Adipose tissue (tissue), 3 donors: ENCODE measurements around the gene SPAG16. TPM values are rescaled to one million over a fixed set of nuclear protein-coding genes. Genes with fewer than 3 reads are reported as not detected.
"Not testable (repeated sequence)": the region's sequence is repeated elsewhere in the genome, so short reads cannot be mapped to it uniquely, and the experiment has no call there.

Experiments used
- H3K27ac ChIP-seq: one replicate; pipeline ENCODE4 v1.5.1; 2013; ENCODE audit warnings: low read depth, low read length
- WGBS, 3 donors: extraction: QIAGEN DNeasy Blood & Tissue Kit; methylation state at CpG; one replicate each; pipeline ENCODE4 v1.1.7; 2013; 5-methylcytosine and 5-hydroxymethylcytosine counted together
- polyA plus RNA-seq, 3 donors: library from polyadenylated mRNA; stranded (reverse); fragments of 200-250 nt; gene quantifications; one replicate each; pipeline ENCODE4 v1.2.3, GENCODE V29; 2013
- donor health status: healthy with polysubstance abuse.
- donor health status: Bipolar disorder and iron deficiency.
- donor health status: healthy.

Gene SPAG16
- polyA plus RNA-seq, 3 donors: 8.1 to 22.7 (median 9.9) TPM

GRCh38 chr2:213261237-213261636 lies 23.0 kb upstream of the SPAG16 start:
- WGBS, 3 donors: 79 to 92% (median 86%) methylated on average over 1 of the region's 1 CpG
- H3K27ac ChIP-seq: no peak overlapping the region

GRCh38 chr2:213261715-213262114 lies 22.5 kb upstream of the SPAG16 start:
- WGBS, 3 donors: 41 to 67% (median 66%) methylated on average over 6 of the region's 6 CpGs
- no peak overlapping the region for H3K27ac ChIP-seq

GRCh38 chr2:213265679-213266078 lies 18.6 kb upstream of the SPAG16 start:
- no peak overlapping the region for H3K27ac ChIP-seq
- 64 to 77% (median 67%) methylated on average over 3 of the region's 3 CpGs for WGBS, 3 donors

DNA sequence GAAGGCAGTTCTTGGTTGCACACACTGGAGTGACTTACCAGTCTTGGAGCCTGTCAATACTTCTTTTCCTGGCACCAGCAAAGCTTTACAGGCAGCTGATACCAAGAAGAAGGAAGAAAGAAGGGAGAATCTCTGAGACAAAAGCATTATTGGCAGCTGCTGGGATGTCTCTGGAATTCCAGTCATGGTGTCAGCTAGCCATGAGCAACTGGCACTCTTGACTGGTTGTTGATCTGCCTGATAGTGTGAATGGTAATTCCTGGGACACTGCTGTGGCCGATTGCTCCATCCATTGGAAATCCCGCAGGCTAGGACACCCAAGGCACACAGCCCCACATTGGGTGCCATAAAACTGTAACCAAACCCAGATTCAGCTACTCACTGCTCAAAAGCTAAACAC lies 17.8 kb upstream of the SPAG16 start:
- H3K27ac ChIP-seq: no peak overlapping the region
- WGBS, 3 donors: 78 to 79% (median 79%) methylated on average over 2 of the region's 2 CpGs

DNA sequence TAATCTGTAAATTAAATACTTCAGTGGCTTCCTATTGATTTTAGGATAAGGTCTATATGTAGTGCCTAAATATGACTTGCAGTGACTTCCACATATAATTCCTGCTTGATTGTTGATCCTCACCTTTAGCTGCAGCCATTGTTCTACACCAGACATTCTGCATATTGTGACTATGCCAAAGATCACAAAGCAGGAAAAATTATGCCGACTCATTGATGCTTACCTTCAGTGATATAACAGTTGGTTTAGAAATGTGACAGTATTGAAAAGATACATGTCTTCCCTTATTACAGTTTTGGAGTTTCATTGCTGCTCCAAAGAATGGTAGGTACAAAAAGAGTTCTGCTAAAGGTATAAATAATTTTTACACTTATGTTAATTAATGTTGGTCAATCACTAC lies 12.3 kb upstream of the SPAG16 start:
- no peak overlapping the region for H3K27ac ChIP-seq
- WGBS, 3 donors: 71 to 82% (median 73%) methylated on average over 1 of the region's 1 CpG

GRCh38 chr2:213274143-213274542 lies 10.1 kb upstream of the SPAG16 start:
- 81 to 86% (median 81%) methylated on average over 1 of the region's 1 CpG for WGBS, 3 donors
- H3K27ac ChIP-seq: no peak overlapping the region

- H3K27ac ChIP-seq: no peak overlapping the region
- WGBS, 3 donors: 83 to 100% (median 93%) methylated on average over 1 of the region's 1 CpG
These were observed 9.0 kb upstream of the SPAG16 start for GRCh38 chr2:213275265-213275664.

DNA sequence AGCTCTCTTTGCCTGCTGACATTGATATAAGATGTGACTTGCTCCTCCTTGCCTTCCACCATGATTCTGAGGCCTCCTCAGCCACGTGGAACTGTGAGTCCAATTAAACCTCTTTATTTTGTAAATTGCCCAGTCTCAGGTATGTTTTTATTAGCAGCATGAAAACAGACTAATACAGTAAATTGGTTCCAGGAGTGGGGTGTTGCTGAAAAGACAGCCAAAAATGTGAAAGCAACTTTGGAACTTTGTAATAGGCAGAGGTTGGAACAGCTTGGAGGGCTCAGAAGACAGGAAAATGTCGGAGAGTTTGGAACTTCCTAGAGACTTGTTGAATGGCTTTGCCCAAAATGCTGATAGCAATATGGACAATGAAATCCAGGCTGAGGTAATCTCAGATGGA lies 7.1 kb upstream of the SPAG16 start:
- WGBS, 3 donors: 70 to 76% (median 72%) methylated on average over 2 of the region's 2 CpGs
- not testable (repeated sequence) for H3K27ac ChIP-seq

DNA sequence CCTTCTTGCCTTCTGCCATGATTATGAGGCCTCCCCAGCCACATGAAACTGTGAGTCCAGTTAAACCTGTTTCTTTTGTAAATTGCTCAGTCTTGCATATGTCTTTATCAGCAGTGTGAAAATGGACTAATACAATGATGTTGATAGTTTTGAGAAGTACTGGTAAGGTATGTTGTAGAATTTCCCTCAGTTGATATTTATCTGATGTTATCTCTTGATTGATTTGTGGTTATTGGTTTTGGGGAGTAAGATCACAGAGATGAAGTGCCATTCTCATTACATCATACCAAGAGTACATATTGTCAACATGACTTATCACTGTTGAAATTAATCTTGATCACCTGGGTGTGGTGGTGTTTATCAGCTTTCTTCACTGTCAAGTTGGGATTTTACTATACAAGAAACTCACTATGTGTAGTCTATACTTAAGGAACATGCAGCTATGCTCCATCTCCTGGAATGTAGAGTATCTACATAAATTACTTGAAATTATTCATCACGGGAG lies 5.1 kb upstream of the SPAG16 start:
- H3K27ac ChIP-seq: no peak overlapping the region
- WGBS, 3 donors: 36 to 90% (median 49%) methylated on average over 1 of the region's 1 CpG

- H3K27ac ChIP-seq: no peak overlapping the region
- WGBS, 3 donors: 53 to 62% (median 58%) methylated on average over 1 of the region's 1 CpG
These were observed 4.3 kb upstream of the SPAG16 start for GRCh38 chr2:213279971-213280370.

GRCh38 chr2:213281156-213281555 lies 3.1 kb upstream of the SPAG16 start:
- no peak overlapping the region for H3K27ac ChIP-seq
- 55 to 90% (median 64%) methylated on average over 1 of the region's 1 CpG for WGBS, 3 donors

GRCh38 chr2:213285404-213285803 lies 1.1 kb downstream of the SPAG16 start:
- WGBS, 3 donors: 40 to 89% (median 88%) methylated on average over 5 of the region's 5 CpGs
- no peak overlapping the region for H3K27ac ChIP-seq

GRCh38 chr2:213286161-213286560 lies 1.9 kb downstream of the SPAG16 start:
- H3K27ac ChIP-seq: no peak overlapping the region
- WGBS, 3 donors: 59 to 85% (median 81%) methylated on average over 1 of the region's 1 CpG

- no peak overlapping the region for H3K27ac ChIP-seq
- 30 to 82% (median 79%) methylated on average over 2 of the region's 2 CpGs for WGBS, 3 donors
These were observed 4.8 kb downstream of the SPAG16 start for GRCh38 chr2:213288913-213289700.

DNA sequence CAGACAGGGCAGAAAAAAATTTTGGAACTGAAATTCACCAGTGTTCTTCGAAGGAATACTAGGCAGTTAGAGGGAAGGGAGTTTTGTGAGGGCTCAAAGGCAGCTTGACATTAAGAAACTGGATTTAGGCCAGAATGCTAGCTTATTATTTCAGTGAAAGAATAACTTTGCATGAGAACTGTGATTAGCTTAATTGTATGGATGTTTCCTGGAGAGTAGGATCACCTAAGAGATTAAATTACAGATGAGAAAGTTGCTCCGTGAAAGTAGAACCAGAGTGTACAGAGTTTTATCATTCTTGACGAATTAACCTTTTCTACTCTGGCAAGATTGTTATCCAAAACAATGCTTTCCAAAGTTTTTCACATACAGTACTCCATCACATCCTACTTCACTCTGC lies 6.2 kb downstream of the SPAG16 start:
- no peak overlapping the region for H3K27ac ChIP-seq
- WGBS, 3 donors: 68 to 83% (median 78%) methylated on average over 3 of the region's 3 CpGs

DNA sequence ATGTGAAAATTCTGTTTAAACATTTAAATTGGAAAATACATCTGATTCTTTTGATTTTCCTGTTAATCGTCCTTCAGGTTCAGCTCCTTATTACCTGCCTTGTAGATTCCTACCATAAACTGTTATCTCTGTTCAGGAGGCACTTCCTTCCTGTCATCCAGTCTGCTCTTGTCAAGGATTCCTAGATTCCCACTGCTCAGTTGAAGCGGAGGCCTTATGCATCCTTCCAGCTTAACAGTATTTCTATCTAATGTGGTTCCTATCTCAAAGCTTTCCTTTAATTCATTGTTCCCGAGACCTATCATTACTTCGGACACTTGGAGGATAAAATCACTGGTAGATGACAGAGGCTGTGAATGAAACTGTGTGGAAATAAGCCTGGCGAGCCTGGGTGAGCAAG lies 12.0 kb downstream of the SPAG16 start:
- 92 to 96% (median 93%) methylated on average over 5 of the region's 5 CpGs for WGBS, 3 donors
- H3K27ac ChIP-seq: no peak overlapping the region

- WGBS, 3 donors: 50 to 70% (median 52%) methylated on average over 3 of the region's 3 CpGs
- H3K27ac ChIP-seq: no peak overlapping the region
These were observed 22.2 kb downstream of the SPAG16 start for GRCh38 chr2:213306316-213306942.

- WGBS, 3 donors: 78 to 82% (median 79%) methylated on average over 6 of the region's 6 CpGs
- H3K27ac ChIP-seq: no peak overlapping the region
These were observed 31.1 kb downstream of the SPAG16 start for GRCh38 chr2:213315168-213315876.
